Ovary (tissue), 9 donors: ENCODE data around the gene RIC3. TPM values are rescaled to one million over a fixed set of nuclear protein-coding genes. Genes with fewer than 3 reads are reported as not detected.
A peak's percentile ranks its signal among the peaks of the same experiment; 100 is the strongest.

ENCODE experiments used
- DNase-seq, 5 donors: peaks; one replicate each; pipeline ENCODE4 v3.0.0-alpha.2; 2019 to 2020
- H3K27ac ChIP-seq, 2 donors: fragments of 200-600 bp; one replicate each; pipeline versions ENCODE4 v1.5.1 to v1.8.0; 2019 to 2022
- H3K27me3 ChIP-seq: fragments of 200-600 bp; one replicate; pipeline ENCODE4 v1.8.0; 2022
- H3K36me3 ChIP-seq: fragments of 200-600 bp; sonication (generic); one replicate; pipeline ENCODE4 v1.5.1; 2019
- H3K4me1 ChIP-seq: one replicate; pipeline ENCODE4 v1.8.1; 2013; ENCODE audit warnings: mild to moderate bottlenecking, moderate library complexity; ENCODE audit not compliant: insufficient read depth
- H3K4me3 ChIP-seq: fragments of 200-600 bp; sonication (generic); one replicate; pipeline ENCODE4 v1.5.1; 2017
- H3K9me3 ChIP-seq, 2 donors: fragments of 200-600 bp in 1 of 2; sonication (generic) in 1 of 2; one replicate each; pipeline versions ENCODE4 v1.5.1 to v1.8.1; 2013 to 2019; ENCODE audit warnings: mild to moderate bottlenecking in 1 of 2, moderate library complexity in 1 of 2
- EP300 ChIP-seq: sonication (generic); formaldehyde crosslinking; IDR thresholded peaks from one replicate; pipeline ENCODE4 v1.6.1; 2017; ENCODE audit warnings: antibody characterized with exemption
- POLR2A ChIP-seq: fragments of 450-650 bp; IDR thresholded peaks from one replicate; pipeline ENCODE4 v1.6.1; 2017; ENCODE audit warnings: antibody characterized with exemption, mild to moderate bottlenecking, moderate library complexity
- WGBS, 3 donors: extraction: QIAGEN DNeasy Blood & Tissue Kit in 1 of 3; methylation state at CpG; one replicate each; pipeline versions ENCODE4 v1.1.5 to v1.1.7; 2013 to 2017; 5-methylcytosine and 5-hydroxymethylcytosine counted together
- intact Hi-C, 4 donors: fragments of 100-400 bp; cut with DNase I; formaldehyde crosslinking; loops; one replicate each; pipeline versions ENCODE4 v1.11.0 to v1.15.1; 2022 to 2023
- polyA plus RNA-seq, 2 donors: library from polyadenylated mRNA; stranded (reverse); fragments of 200-250 nt in 1 of 2; fragments of 350-450 nt in 1 of 2; fragmentation: Illumina TruSeq in 1 of 2; extraction: RNeasy Lipid Tissue Mini Kit (QIAGEN cat#74804) in 1 of 2; gene quantifications; one replicate each; pipeline ENCODE4 v1.2.3, GENCODE V29; 2013 to 2014
- total RNA-seq, 7 donors: library from RNA; depleted of rRNA in 2 of 7; stranded (reverse); fragments of >200 nt in 2 of 7; fragmentation: NEBNext Ultra II Directional in 3 of 7; extraction: Animal tissue kit (Norgen Biotek cat#: 25700) in 3 of 7; gene quantifications; one replicate each; pipeline versions ENCODE4 v1.1.0 to v1.2.4, GENCODE V29; 2016 to 2023
- TF ChIP-seq, protein P1 (sequence below), 3 donors: fragments of 450-650 bp in 2 of 3; fragments of 200-600 bp in 1 of 3; IDR thresholded peaks; one replicate each; pipeline versions ENCODE4 v1.5.1 to v1.8.0; 2016 to 2022; ENCODE audit warnings: antibody characterized with exemption in 3 of 3, mild to moderate bottlenecking in 1 of 3
- donor health status: DM: no; HTN: no; CAD: no; lungs with moderate emphysema.
- donor health status: DM: no; HTN: no; CAD: no.
- donor health status: Bipolar disorder and iron deficiency.
- donor health status: DM: yes; HTN: yes; CAD: no.
- donor health status: DM: no; HTN: no; CAD: no.
- donor health status: DM: yes; HTN: yes; CAD: no.

RIC3 gene
- total and polyA plus RNA-seq, 9 donors = 10.6 to 31.4 (median 26.3) TPM

DNA sequence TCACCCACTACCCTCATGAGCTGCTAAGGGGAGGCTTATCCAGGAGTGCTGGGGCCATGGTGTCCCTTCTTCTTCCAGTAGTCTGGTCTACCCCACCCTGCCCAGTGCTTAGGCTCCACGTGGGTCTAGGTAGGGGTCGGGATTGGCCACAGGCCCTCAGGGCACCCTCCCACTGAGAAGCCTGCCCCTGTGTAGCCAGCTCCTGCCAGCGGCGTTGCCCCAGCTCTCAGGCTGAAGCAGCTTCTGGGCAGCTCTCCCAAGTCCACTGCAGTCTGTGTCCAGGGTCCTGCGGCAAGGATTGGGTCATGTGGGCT lies 24.0 kb upstream of the RIC3 start:
- Histone ChIP-seq H3K9me3 (no peaks in the 10 kb centered on the region), H3K27ac (no peak overlapping the region), H3K4me3 (no peak overlapping the region), H3K27me3 (no peaks in the 10 kb centered on the region), H3K36me3 (no peaks in the 10 kb centered on the region), H3K4me1 (no peaks in the 10 kb centered on the region)
- WGBS, 3 donors = 32 to 35% (median 33%) methylated on average over 4 to 5 of the region's 5 CpGs
- TF ChIP-seq, protein P1, sequence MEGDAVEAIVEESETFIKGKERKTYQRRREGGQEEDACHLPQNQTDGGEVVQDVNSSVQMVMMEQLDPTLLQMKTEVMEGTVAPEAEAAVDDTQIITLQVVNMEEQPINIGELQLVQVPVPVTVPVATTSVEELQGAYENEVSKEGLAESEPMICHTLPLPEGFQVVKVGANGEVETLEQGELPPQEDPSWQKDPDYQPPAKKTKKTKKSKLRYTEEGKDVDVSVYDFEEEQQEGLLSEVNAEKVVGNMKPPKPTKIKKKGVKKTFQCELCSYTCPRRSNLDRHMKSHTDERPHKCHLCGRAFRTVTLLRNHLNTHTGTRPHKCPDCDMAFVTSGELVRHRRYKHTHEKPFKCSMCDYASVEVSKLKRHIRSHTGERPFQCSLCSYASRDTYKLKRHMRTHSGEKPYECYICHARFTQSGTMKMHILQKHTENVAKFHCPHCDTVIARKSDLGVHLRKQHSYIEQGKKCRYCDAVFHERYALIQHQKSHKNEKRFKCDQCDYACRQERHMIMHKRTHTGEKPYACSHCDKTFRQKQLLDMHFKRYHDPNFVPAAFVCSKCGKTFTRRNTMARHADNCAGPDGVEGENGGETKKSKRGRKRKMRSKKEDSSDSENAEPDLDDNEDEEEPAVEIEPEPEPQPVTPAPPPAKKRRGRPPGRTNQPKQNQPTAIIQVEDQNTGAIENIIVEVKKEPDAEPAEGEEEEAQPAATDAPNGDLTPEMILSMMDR (IDR thresholded peaks at IDR 0.05) = peak in 1 of 3 donors; percentile 6
- no peak for TF ChIP-seq EP300
- intact Hi-C loops = no loop called here
- DNase-seq = no peak

DNA sequence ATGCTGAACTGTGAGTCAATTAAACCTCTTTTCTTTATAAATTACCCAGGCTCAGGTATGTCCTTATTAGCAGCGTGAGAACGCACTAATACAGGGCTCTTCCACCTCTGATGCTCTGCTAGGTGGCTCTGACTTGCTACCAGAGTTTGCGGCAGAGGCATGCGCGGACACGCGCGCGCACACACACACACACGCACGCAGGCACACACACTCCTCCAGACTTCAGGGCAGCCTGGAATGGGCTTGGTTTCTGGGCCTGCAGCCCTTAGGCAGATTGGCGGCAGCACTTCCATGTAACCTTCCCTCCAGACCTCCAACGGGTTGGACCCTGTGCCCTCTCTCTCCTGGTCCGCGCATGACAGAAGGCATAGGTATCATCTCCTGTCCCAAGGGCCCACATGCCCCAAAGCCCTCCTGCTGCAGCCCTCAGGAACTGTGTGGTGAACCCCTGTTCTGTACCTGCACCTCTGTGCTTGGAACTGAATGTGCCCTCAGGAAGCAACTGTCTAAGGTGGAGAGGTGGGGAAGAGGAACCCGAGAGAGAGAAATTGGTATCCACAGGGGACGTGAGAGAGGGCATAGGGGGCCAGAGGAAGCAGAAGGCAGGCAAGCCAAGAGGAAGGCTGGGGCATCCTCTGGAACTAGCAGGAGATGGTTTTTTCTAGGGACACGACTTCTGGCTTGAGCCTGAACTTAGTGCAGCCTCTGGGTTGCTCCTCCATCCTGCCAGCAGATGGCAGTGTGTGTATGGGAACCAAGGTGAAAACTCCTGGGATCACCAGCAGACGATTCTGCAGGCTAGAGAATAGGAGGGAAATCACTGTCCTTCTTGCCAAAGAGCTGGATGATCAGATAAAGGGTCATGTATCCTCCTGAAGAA lies 23.4 kb upstream of the RIC3 start:
- WGBS, 3 donors = 69 to 71% (median 70%) methylated on average over 19 of the region's 19 CpGs
- DNase-seq = peak; percentile 51 to 67 (median 66)

DNA sequence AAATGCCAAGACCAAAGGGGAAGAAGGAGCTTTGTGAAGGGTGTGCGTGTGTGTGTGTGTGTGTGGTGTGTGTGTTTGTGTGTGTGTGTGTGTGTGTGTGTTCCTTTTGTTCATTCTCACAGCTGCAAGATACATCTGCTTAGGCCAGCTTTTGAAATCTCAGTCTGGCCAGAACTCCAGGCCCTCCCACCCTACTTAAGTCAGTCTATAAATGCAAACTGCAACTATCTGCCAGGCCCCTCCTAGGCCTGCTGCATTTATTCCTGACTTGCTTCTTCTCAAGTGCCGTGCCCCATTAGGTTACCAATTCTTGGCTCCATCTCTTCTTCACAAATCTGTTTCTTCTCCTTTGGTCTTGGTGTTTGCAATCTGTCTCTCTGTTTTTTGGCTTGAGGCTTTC lies 21.6 kb upstream of the RIC3 start:
- WGBS, 3 donors = 34 to 42% (median 38%) methylated on average over 2 of the region's 2 CpGs
- no peaks in the 10 kb centered on the region for H3K9me3 ChIP-seq
- no peak overlapping the region for H3K27ac ChIP-seq
- H3K27me3 ChIP-seq = no peaks in the 10 kb centered on the region
- no peak for TF ChIP-seq EP300
- TF ChIP-seq, protein P1 (IDR thresholded peaks at IDR 0.05) = no peak
- no peak for TF ChIP-seq POLR2A
- intact Hi-C loops = no loop called here
- no peak overlapping the region for H3K4me3 ChIP-seq
- H3K36me3 ChIP-seq = no peaks in the 10 kb centered on the region
- H3K4me1 ChIP-seq = no peaks in the 10 kb centered on the region
- DNase-seq = no peak

More for the DNA sequence above, 23.4 kb upstream of the RIC3 start:
- Histone ChIP-seq H3K9me3 (no peaks in the 10 kb centered on the region), H3K27me3 (no peaks in the 10 kb centered on the region), H3K36me3 (no peaks in the 10 kb centered on the region), H3K4me3 (no peak overlapping the region), H3K27ac (no peak overlapping the region), H3K4me1 (no peaks in the 10 kb centered on the region)
- TF ChIP-seq, protein P1 (IDR thresholded peaks at IDR 0.05) = peak; percentile 30 to 50 (median 37)
- TF ChIP-seq POLR2A = no peak
- intact Hi-C loops = no loop called here

DNA sequence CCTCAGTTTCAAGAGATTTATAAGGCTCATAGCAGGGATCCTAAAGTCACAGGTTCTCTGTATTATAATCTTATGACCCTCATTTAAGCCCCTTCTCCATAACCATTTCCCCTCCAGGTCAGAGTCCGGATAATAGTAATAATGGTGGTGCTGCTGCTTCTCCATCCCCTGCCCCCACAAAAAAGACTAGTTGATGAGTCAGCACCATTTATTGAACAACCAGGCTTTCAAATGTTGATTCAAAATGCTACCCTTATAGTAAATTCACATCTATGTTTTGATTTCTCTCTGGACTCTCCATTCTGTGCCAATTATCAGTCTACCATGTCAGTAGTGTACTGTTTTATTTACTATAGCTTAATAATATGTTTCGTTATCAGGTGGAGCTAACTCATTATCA lies 17.6 kb upstream of the RIC3 start:
- H3K27ac ChIP-seq = no peak overlapping the region
- TF ChIP-seq, protein P1 (IDR thresholded peaks at IDR 0.05) = no peak
- TF ChIP-seq EP300 (no peak), POLR2A (no peak)
- no peaks in the 10 kb centered on the region for H3K4me1 ChIP-seq
- H3K9me3 ChIP-seq = no peaks in the 10 kb centered on the region
- intact Hi-C loops = no loop called here
- 76 to 91% (median 91%) methylated on average over 2 of the region's 2 CpGs for WGBS, 3 donors
- no peaks in the 10 kb centered on the region for H3K27me3 ChIP-seq
- no peak overlapping the region for H3K4me3 ChIP-seq
- DNase-seq = no peak
- H3K36me3 ChIP-seq = no peaks in the 10 kb centered on the region
